ENCODE results near the gene TWNK.

The TWNK gene

GRCh38 chr10:101007915-101008822 lies 20.8 kb downstream of the TWNK start:
- no peak overlapping the region for H3K27ac Mint-ChIP-seq
- H3K4me1 Mint-ChIP-seq (ENCODE audit: low read depth) = peaks cover 5% of the 10 kb centered on the region
- no peak overlapping the region for H3K4me3 Mint-ChIP-seq
- no peaks in the 10 kb centered on the region for H3K36me3 Mint-ChIP-seq (ENCODE audit: low read depth)
- no peaks in the 10 kb centered on the region for H3K27me3 Mint-ChIP-seq (ENCODE audit: low read depth)
- no peaks in the 10 kb centered on the region for H3K9me3 Mint-ChIP-seq

- Mint-ChIP-seq H3K4me1 (ENCODE audit: low read depth) (peaks cover 7% of the 10 kb centered on the region), H3K4me3 (no peak overlapping the region), H3K9me3 (no peaks in the 10 kb centered on the region), H3K36me3 (ENCODE audit: low read depth) (no peaks in the 10 kb centered on the region), H3K27me3 (ENCODE audit: low read depth) (no peaks in the 10 kb centered on the region), H3K27ac (no peak overlapping the region)
Measured at GRCh38 chr10:101008823-101009423, 21.6 kb downstream of the TWNK start.

- no peaks in the 10 kb centered on the region for H3K9me3 Mint-ChIP-seq
- peaks cover 9% of the 10 kb centered on the region for H3K4me1 Mint-ChIP-seq (ENCODE audit: low read depth)
- no peak overlapping the region for H3K4me3 Mint-ChIP-seq
- no peak overlapping the region for H3K27ac Mint-ChIP-seq
- H3K27me3 Mint-ChIP-seq (ENCODE audit: low read depth) = peaks cover 12% of the 10 kb centered on the region
- no peaks in the 10 kb centered on the region for H3K36me3 Mint-ChIP-seq (ENCODE audit: low read depth)
Measured at GRCh38 chr10:101010329-101010728, 23.0 kb downstream of the TWNK start.

GRCh38 chr10:101011517-101012423 lies 24.4 kb downstream of the TWNK start:
- Mint-ChIP-seq H3K27ac (no peak overlapping the region), H3K9me3 (no peaks in the 10 kb centered on the region), H3K36me3 (ENCODE audit: low read depth) (no peaks in the 10 kb centered on the region), H3K4me3 (no peak overlapping the region), H3K27me3 (ENCODE audit: low read depth) (peaks cover 21% of the 10 kb centered on the region), H3K4me1 (ENCODE audit: low read depth) (peaks cover 9% of the 10 kb centered on the region)

DNA sequence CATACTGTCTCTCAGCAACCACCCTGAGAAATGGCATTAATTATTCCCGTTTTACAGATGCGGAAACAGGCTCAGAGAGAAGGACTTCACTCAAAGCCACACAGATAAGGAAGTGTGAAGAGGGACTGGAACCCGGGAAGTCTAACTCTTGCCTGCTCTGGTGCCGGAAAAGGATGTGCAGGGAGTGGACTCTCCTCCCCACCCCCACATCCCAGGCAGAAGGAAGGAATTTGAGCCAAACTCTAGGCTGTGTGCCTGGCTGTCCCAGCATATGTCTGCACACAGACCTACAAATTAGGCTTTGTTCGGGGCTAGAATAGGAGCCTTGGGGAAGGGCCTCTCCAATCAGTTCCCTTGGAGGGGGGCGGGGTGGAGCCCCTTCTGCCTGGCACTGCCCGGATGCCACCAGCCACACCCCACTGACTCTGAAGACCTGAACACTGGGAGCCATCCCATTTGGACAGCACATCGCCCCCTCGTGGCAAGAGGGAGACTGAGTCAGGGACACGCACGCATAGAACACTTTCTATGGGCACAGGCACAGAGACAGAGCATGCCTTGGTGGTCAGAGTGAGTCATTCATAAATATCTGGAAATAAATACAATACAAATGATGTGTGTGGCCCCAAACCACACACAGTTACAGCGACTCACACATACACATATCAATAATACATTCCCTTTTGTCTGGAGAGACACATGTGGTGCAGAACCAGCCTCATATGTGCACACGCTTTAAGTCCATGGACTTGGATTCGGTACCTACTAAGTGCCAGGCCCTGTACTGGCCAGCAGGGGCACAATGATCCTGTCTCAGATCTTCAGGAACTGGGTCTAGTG lies 25.4 kb downstream of the TWNK start:
- H3K4me3 Mint-ChIP-seq = no peak overlapping the region
- peaks cover 9% of the 10 kb centered on the region for H3K4me1 Mint-ChIP-seq (ENCODE audit: low read depth)
- peaks cover 31% of the 10 kb centered on the region for H3K27me3 Mint-ChIP-seq (ENCODE audit: low read depth)
- H3K36me3 Mint-ChIP-seq (ENCODE audit: low read depth) = no peaks in the 10 kb centered on the region
- no peak overlapping the region for H3K27ac Mint-ChIP-seq
- H3K9me3 Mint-ChIP-seq = no peaks in the 10 kb centered on the region

- no peaks in the 10 kb centered on the region for H3K9me3 Mint-ChIP-seq
- H3K36me3 Mint-ChIP-seq (ENCODE audit: low read depth) = no peaks in the 10 kb centered on the region
- peaks cover 9% of the 10 kb centered on the region for H3K4me1 Mint-ChIP-seq (ENCODE audit: low read depth)
- H3K27me3 Mint-ChIP-seq (ENCODE audit: low read depth) = peaks cover 35% of the 10 kb centered on the region
- H3K4me3 Mint-ChIP-seq = no peak overlapping the region
- H3K27ac Mint-ChIP-seq = no peak overlapping the region
Measured at GRCh38 chr10:101013365-101013825, 26.1 kb downstream of the TWNK start.

DNA sequence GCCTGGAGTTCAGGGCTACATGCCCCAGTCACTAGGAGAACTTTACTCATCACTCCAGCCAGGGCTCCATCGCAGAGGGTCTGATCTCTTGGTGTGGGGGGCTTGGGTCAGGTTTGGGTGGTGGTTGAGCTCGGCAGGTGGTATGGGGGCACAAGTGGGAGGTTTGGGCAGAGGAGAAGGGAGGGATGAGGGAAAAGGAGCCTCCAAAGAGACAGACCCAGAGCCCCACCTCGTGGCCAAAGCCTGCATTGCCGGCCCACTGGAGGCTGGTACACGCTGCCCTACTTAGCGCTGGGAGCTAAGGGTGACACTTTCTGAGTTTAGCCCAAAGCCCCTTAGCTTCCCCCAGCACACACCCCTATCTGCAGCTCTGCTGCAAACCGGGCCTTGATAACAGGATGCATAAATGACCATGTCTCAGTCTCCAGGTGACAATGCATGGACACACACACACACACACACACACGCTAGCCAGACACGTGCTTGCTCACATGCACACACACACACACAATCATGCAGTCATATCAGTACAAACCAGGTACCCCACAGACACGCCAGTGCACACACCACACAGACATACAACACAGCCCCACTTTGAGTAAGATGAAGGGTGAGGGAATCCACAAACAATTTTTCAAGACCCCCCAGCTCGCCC lies 27.0 kb downstream of the TWNK start:
- Mint-ChIP-seq H3K4me1 (ENCODE audit: low read depth) (peaks cover 9% of the 10 kb centered on the region), H3K27ac (no peak overlapping the region), H3K27me3 (ENCODE audit: low read depth) (peaks cover 40% of the 10 kb centered on the region), H3K9me3 (no peaks in the 10 kb centered on the region), H3K36me3 (ENCODE audit: low read depth) (no peaks in the 10 kb centered on the region), H3K4me3 (no peak overlapping the region)

DNA sequence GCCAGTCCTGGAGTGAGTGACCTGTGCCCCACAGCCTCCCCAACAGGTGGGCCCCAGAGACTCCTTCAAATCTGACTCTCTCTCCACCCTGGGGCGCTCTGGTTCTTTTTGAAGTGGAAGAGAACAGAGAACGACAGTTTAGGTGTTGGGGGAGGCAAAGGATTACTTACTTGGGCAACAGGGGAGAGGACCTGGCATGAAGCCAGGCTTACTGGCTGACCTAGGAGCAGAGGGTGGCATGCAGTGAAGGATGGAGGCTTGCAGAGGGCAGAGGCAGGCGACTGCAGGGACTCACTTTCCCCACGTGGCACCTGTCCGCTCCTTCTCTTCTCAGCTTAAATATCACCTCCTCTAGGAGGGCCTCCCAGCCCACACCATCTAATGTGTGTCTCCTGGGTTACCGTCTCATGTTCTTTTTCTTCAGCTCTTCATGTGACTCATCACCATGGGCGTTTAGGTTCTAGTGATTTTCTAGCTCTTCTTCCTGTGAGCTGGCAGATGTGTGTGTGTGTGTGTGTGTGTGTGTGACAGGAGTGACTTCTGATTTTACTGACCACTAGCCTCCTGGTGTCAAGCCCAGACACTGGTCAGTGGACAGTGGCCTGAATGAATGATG lies 27.7 kb downstream of the TWNK start:
- H3K4me3 Mint-ChIP-seq = no peak overlapping the region

DNA sequence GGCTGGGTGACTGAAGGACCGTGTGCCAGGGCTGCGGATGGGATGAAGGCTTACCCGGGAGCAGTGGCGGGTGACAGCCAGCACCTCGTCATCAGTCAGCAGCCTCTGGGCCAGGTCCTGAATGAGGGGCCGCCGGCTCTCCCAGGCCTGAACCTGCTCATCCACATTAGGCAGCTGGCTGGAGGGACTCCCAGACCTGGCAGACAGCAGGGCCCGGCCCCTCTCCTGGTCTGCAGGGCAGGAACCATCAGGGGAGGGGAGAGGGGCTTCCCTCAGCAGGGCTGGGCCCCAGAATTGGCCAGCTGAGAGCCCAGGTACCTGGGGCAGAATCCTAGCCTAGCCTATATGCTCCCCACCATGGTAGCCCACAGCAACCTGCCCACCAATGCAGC lies 28.2 kb downstream of the TWNK start:
- H3K4me1 Mint-ChIP-seq (ENCODE audit: low read depth) = peaks cover 11% of the 10 kb centered on the region
- no peaks in the 10 kb centered on the region for H3K9me3 Mint-ChIP-seq
- no peak overlapping the region for H3K4me3 Mint-ChIP-seq
- H3K27ac Mint-ChIP-seq = no peak overlapping the region
- H3K27me3 Mint-ChIP-seq (ENCODE audit: low read depth) = peaks cover 46% of the 10 kb centered on the region
- H3K36me3 Mint-ChIP-seq (ENCODE audit: low read depth) = no peaks in the 10 kb centered on the region

More for the DNA sequence above, 27.7 kb downstream of the TWNK start:
- H3K27me3 Mint-ChIP-seq (ENCODE audit: low read depth) = peaks cover 43% of the 10 kb centered on the region
- H3K9me3 Mint-ChIP-seq = no peaks in the 10 kb centered on the region
- H3K36me3 Mint-ChIP-seq (ENCODE audit: low read depth) = no peaks in the 10 kb centered on the region
- no peak overlapping the region for H3K27ac Mint-ChIP-seq
- H3K4me1 Mint-ChIP-seq (ENCODE audit: low read depth) = peaks cover 11% of the 10 kb centered on the region

DNA sequence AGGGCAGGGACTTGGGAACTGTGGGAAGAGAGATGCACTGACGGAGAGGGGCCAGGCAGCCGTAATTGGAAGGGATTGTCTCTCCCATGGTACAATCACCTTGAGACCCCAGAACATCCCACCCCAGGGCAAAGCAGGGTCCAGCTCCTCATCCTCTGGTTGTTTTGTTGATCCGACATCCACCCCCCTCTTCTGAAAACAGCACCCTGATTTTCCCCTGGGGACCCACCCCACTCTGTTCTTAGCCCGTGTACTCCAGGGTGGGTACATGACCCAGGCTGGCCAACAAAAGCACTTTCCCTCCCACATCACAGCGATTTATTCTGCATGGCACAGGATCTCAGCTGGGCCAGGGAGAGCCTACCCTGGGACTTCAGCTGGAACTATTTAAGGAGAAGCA lies 29.5 kb downstream of the TWNK start:
- Mint-ChIP-seq H3K27me3 (ENCODE audit: low read depth) (peaks cover 51% of the 10 kb centered on the region), H3K4me3 (no peak overlapping the region)

GRCh38 chr10:101018118-101018599 lies 30.8 kb downstream of the TWNK start:
- peaks cover 6% of the 10 kb centered on the region for H3K4me1 Mint-ChIP-seq (ENCODE audit: low read depth)
- H3K27me3 Mint-ChIP-seq (ENCODE audit: low read depth) = peaks cover 51% of the 10 kb centered on the region
- no peak overlapping the region for H3K27ac Mint-ChIP-seq
- no peak overlapping the region for H3K4me3 Mint-ChIP-seq
- H3K36me3 Mint-ChIP-seq (ENCODE audit: low read depth) = no peaks in the 10 kb centered on the region
- no peaks in the 10 kb centered on the region for H3K9me3 Mint-ChIP-seq

More for the DNA sequence above, 29.5 kb downstream of the TWNK start:
- Mint-ChIP-seq H3K4me1 (ENCODE audit: low read depth) (peaks cover 11% of the 10 kb centered on the region), H3K36me3 (ENCODE audit: low read depth) (no peaks in the 10 kb centered on the region), H3K27ac (no peak overlapping the region), H3K9me3 (no peaks in the 10 kb centered on the region)

DNA sequence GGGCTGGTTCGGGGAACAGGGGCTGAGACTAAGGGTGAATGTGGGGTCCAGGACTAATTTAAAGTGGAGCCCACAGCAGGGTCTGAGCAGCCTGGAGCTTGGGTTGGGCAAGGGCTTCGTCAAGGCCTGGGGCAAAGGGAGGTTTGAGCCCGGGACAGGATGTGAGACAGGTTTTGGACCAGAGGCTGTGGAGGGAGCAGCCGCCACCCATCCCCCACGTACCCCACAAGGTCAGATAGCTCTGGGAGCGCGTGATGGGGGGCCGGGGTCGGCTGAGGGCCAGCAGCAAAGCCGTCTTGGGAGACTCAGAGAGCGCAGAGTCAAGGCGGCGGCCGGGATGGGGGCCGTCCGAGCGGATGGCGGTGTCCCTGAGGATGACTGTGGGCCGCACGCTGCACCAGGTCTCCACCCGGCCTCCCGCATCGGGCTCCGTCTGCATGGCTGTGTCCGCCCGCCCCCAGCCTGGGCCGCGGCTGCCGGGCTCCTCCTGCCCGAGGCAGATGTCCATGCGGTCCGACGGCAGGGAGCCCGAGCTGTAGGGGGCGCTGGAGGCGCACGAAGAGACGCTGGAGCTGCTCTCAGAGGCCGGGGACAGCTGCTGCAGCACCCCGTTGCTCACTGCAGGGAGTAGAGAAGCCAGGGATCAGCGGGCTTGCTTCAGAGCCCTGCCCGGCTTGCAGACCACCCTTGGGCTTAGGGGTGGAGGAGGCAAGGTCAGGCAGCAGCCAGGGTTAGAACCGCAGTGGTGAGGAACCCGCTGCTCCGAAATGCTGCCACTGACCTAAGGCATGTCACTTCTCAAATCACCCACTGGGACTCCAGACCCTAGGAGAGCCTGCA lies 31.5 kb downstream of the TWNK start:
- Mint-ChIP-seq H3K9me3 (no peaks in the 10 kb centered on the region), H3K27ac (no peak overlapping the region), H3K4me3 (no peak overlapping the region), H3K27me3 (ENCODE audit: low read depth) (peaks cover 51% of the 10 kb centered on the region), H3K4me1 (ENCODE audit: low read depth) (peaks cover 4% of the 10 kb centered on the region), H3K36me3 (ENCODE audit: low read depth) (no peaks in the 10 kb centered on the region)

Measured in T-helper 1 cell treated with Interleukin-12 subunit alpha and Interleukin-12 subunit beta and Interleukin-4 antibody, amounts not matched to agents 30 μg/mL and 1 μg/mL, for 36 hours (primary cell).